Activated naive CD8-positive, alpha-beta T cell treated with anti-CD3 and anti-CD28 coated beads, Interleukin-2, amount 50 U/mL, for 16 hours (primary cell): ENCODE results near the gene XAB2.
A peak's percentile ranks its signal among the peaks of the same experiment; 100 is the strongest.

Experiments used
- DNase-seq: peaks from one replicate; pipeline ENCODE4 v3.0.0-alpha.2; 2020; ENCODE audit warnings: low read depth, low spot score

Gene XAB2

GRCh38 chr19:7629347-7630054 is at the start of gene XAB2, which contains the start of gene PET100:
XAB2 (minus strand) TSS chr19:7629545; CDS start chr19:7629527, 18 bp downstream.
PET100 (plus strand) TSS chr19:7629793; CDS start chr19:7629834, 41 bp downstream.
- peak; percentile 84 for DNase-seq

- DNase-seq: no peak
Measured at GRCh38 chr19:7677669-7678311, 48.4 kb upstream of the XAB2 start.

- DNase-seq: no peak
Measured at GRCh38 chr19:7676854-7677253, 47.5 kb upstream of the XAB2 start, which contains the start of gene MCEMP1. MCEMP1 (plus strand) TSS chr19:7677090; CDS start chr19:7677121, 31 bp downstream.

GRCh38 chr19:7676376-7676775 is 47.0 kb upstream of the XAB2 start:
- no peak for DNase-seq

- DNase-seq: no peak
Measured at GRCh38 chr19:7674010-7675005, 45.0 kb upstream of the XAB2 start.

- no peak for DNase-seq
Measured at GRCh38 chr19:7672522-7672921, 43.2 kb upstream of the XAB2 start.

- DNase-seq: no peak
Measured at GRCh38 chr19:7670790-7671189, 41.4 kb upstream of the XAB2 start.

- no peak for DNase-seq
Measured at GRCh38 chr19:7670150-7670783, 40.9 kb upstream of the XAB2 start.

GRCh38 chr19:7669641-7670040 is 40.3 kb upstream of the XAB2 start:
- DNase-seq: no peak

- no peak for DNase-seq
Measured at GRCh38 chr19:7668842-7669241, 39.5 kb upstream of the XAB2 start, which contains the start of gene RETN. RETN (plus strand) TSS chr19:7669049; CDS start chr19:7669327, 278 bp downstream.

GRCh38 chr19:7665076-7665475 is 35.7 kb upstream of the XAB2 start:
- DNase-seq: no peak

- DNase-seq: no peak
Measured at GRCh38 chr19:7663706-7664105, 34.4 kb upstream of the XAB2 start.

GRCh38 chr19:7662657-7663056 is 33.3 kb upstream of the XAB2 start:
- no peak for DNase-seq

GRCh38 chr19:7661744-7662538 is 32.6 kb upstream of the XAB2 start:
- DNase-seq: no peak

GRCh38 chr19:7658219-7658686 is 28.9 kb upstream of the XAB2 start:
- peak; percentile 25 for DNase-seq

- DNase-seq: no peak
Measured at GRCh38 chr19:7657131-7657751, 27.9 kb upstream of the XAB2 start.

GRCh38 chr19:7655581-7655980 is 26.2 kb upstream of the XAB2 start:
- DNase-seq: no peak

GRCh38 chr19:7654401-7654800 is 25.1 kb upstream of the XAB2 start:
- no peak for DNase-seq

GRCh38 chr19:7652061-7652641 is 22.8 kb upstream of the XAB2 start:
- peak; percentile 68 for DNase-seq
